Type B pancreatic cell (in vitro differentiated cells): ENCODE measurements around the gene PRND. TPM values are rescaled to one million over a fixed set of nuclear protein-coding genes. Genes with fewer than 3 reads are reported as not detected.

Experiments used
- DNase-seq: peaks from one replicate; pipeline ENCODE4 v3.0.0; 2021; ENCODE audit warnings: mixed read lengths; ENCODE audit not compliant: unreplicated experiment; ENCODE audit errors: extremely low spot score
- H3K27ac Mint-ChIP-seq: 2 replicates; pipeline ENCODE4 v1.8.0; 2021; ENCODE audit warnings: mild to moderate bottlenecking, mixed read lengths
- H3K27me3 Mint-ChIP-seq: 2 replicates; pipeline ENCODE4 v1.8.0; 2021; ENCODE audit warnings: mixed read lengths
- H3K36me3 Mint-ChIP-seq: 2 replicates; pipeline ENCODE4 v1.8.0; 2021; ENCODE audit warnings: mixed read lengths
- H3K4me1 Mint-ChIP-seq: one replicate; pipeline ENCODE4 v1.8.0; 2021; ENCODE audit warnings: mixed read lengths; ENCODE audit not compliant: unreplicated experiment
- H3K4me3 Mint-ChIP-seq: 2 replicates; pipeline ENCODE4 v1.8.0; 2021; ENCODE audit warnings: mild to moderate bottlenecking, mixed read lengths
- H3K9me3 Mint-ChIP-seq: 2 replicates; pipeline ENCODE4 v1.8.0; 2021; ENCODE audit warnings: mixed read lengths
- total RNA-seq: library from RNA; stranded (reverse); gene quantifications from 2 replicates; pipeline ENCODE4 v1.2.1, GENCODE V29; 2021; ENCODE audit warnings: low replicate concordance
- TF ChIP-seq, protein P1 (sequence below): fragments of 200-600 bp; sonication (generic); conservative IDR thresholded peaks from 2 replicates; pipeline ENCODE4 v1.5.0; 2021; ENCODE audit warnings: antibody characterized with exemption, mild to moderate bottlenecking

The PRND gene
- total RNA-seq, 1 donor from 2014 or later, result 0.48 TPM

- TF ChIP-seq, protein P1, sequence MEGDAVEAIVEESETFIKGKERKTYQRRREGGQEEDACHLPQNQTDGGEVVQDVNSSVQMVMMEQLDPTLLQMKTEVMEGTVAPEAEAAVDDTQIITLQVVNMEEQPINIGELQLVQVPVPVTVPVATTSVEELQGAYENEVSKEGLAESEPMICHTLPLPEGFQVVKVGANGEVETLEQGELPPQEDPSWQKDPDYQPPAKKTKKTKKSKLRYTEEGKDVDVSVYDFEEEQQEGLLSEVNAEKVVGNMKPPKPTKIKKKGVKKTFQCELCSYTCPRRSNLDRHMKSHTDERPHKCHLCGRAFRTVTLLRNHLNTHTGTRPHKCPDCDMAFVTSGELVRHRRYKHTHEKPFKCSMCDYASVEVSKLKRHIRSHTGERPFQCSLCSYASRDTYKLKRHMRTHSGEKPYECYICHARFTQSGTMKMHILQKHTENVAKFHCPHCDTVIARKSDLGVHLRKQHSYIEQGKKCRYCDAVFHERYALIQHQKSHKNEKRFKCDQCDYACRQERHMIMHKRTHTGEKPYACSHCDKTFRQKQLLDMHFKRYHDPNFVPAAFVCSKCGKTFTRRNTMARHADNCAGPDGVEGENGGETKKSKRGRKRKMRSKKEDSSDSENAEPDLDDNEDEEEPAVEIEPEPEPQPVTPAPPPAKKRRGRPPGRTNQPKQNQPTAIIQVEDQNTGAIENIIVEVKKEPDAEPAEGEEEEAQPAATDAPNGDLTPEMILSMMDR, result no peak
- Mint-ChIP-seq H3K27ac (no peak overlapping the region), H3K4me1 (no peaks in the 10 kb centered on the region), H3K36me3 (no peaks in the 10 kb centered on the region), H3K27me3 (peaks cover 33% of the 10 kb centered on the region), H3K4me3 (no peak overlapping the region), H3K9me3 (no peaks in the 10 kb centered on the region)
- DNase-seq, result no peak
Measured at GRCh38 chr20:4729265-4729664, 7.6 kb downstream of the PRND start.

- Mint-ChIP-seq H3K27me3 (peaks cover 33% of the 10 kb centered on the region), H3K4me1 (no peaks in the 10 kb centered on the region), H3K36me3 (no peaks in the 10 kb centered on the region), H3K9me3 (no peaks in the 10 kb centered on the region), H3K4me3 (no peak overlapping the region), H3K27ac (no peak overlapping the region)
- TF ChIP-seq, protein P1, result no peak
- no peak for DNase-seq
Measured at GRCh38 chr20:4730780-4731179, 9.1 kb downstream of the PRND start.

DNA sequence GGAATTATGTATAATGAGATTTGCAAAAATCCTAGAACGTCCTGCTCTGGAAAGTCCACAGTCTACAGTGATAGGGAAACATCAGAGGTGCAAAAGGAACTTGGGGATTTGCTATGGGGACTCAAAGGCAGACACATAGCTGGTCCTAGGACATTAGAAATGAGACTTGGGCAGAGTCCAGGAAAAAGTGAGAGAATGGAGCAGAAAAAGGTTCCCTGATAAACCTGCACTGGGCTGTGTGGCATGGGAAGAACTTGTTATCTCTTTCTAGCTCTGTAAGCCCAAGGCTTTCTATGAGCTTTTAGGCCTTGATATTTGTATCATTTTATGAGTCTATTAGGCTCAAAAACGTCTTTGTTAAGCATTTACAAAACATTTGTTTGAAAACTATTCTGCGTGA, 15.2 kb downstream of the PRND start:
- no peaks in the 10 kb centered on the region for H3K9me3 Mint-ChIP-seq
- TF ChIP-seq, protein P1, result no peak
- H3K4me3 Mint-ChIP-seq, result no peak overlapping the region

DNA sequence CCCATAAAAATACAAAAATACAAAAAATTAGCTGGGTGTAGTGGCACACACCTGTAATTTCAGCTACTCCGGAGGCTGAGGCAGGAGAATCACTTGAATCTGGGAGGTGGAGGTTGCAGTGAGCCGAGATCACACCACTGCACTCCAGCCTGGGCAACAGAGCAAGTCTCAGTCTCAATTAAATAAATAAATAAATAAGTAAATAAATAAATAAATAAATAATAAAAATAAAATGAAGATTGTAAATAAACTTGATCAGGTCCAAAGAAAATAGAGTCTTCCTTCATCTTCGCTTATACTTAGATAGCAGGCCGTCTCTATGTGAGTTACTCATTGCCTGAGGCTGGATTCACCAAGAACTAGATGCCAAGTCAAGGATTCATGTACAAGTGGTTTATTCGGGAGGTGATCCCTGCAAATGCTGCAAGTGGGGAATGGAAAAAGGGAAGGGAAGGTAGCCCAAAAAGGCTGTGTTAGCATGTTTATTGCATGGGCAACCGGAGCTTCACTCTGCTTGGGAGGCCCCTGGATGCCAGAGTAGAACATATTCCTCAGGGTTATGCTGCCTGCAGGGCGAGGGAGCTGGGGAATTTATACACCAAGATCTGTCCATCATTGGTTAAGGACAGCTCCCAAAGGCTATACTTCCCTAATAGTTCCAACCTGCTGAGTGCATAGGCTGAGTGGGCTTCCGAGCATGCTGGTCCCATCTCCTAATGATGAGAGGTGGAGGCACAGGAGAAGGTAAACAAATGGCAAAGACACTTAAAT, 16.3 kb downstream of the PRND start:
- Mint-ChIP-seq H3K4me1 (no peaks in the 10 kb centered on the region), H3K4me3 (no peak overlapping the region), H3K36me3 (no peaks in the 10 kb centered on the region), H3K27ac (no peak overlapping the region), H3K27me3 (peaks cover 45% of the 10 kb centered on the region), H3K9me3 (no peaks in the 10 kb centered on the region)
- no peak for DNase-seq
- TF ChIP-seq, protein P1, result no peak

More for the DNA sequence above, 15.2 kb downstream of the PRND start:
- Mint-ChIP-seq H3K36me3 (no peaks in the 10 kb centered on the region), H3K4me1 (no peaks in the 10 kb centered on the region), H3K27ac (no peak overlapping the region), H3K27me3 (peaks cover 50% of the 10 kb centered on the region)
- DNase-seq, result no peak

DNA sequence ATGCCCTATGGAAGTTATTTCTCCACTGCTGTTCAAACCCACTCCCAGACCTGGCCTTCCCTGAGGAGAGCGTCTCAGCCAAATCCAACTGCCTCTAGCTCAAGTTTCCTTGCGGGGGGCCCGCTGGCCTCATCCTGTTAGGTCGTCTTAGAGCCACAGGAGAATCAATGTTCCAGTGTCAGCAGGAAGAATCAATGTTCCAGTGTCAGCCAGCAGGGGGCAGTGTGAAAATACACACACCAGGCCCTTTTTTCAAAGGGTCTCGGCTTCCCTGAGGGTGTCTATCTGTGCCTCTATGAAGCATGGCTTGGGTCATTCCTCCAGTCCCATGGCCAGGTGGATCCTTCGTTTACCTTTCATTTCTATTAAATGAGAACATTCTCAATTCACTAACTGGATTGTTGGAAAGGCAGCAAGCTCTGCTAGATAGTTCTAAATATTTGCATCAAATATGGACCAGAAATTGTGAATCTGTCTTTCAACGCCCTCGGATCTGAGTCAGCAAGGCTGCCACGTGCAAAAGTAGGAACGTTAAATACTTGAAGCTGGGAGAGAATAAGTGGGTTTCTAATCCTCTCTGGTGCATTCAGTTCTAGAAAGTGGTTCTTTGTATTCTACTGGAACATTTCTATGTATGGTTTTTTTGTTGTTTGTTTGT, 19.2 kb downstream of the PRND start:
- Mint-ChIP-seq H3K4me3 (no peak overlapping the region), H3K9me3 (no peaks in the 10 kb centered on the region), H3K27me3 (peaks cover 53% of the 10 kb centered on the region), H3K36me3 (no peaks in the 10 kb centered on the region), H3K27ac (no peak overlapping the region), H3K4me1 (no peaks in the 10 kb centered on the region)
- TF ChIP-seq, protein P1, result peak; percentile 88
- no peak for DNase-seq
